Stomach (tissue), 9 donors: ENCODE data around the gene CHAF1A. TPM values are rescaled to one million over a fixed set of nuclear protein-coding genes. Genes with fewer than 3 reads are reported as not detected.
A peak's percentile ranks its signal among the peaks of the same experiment; 100 is the strongest.

Source experiments
- DNase-seq, 2 donors: peaks; one replicate each; pipeline versions ENCODE4 v3.0.0 to v3.0.0-alpha.2; 2013 to 2019
- H3K27ac ChIP-seq, 5 donors: fragments of 200-600 bp in 4 of 5; sonication (generic) in 4 of 5; one replicate each; pipeline ENCODE4 v1.5.1; 2013 to 2019; ENCODE audit warnings: mild to moderate bottlenecking in 1 of 5, moderate library complexity in 1 of 5
- H3K27me3 ChIP-seq, 3 donors: fragments of 200-600 bp; sonication (generic); one replicate each; pipeline ENCODE4 v1.5.1; 2017 to 2019; ENCODE audit warnings: mixed run types in 1 of 3
- H3K36me3 ChIP-seq, 4 donors: fragments of 200-600 bp; sonication (generic); 1 replicate in 3 of 4; 2 replicates in 1 of 4; pipeline ENCODE4 v1.5.1; 2016 to 2019
- H3K4me1 ChIP-seq, 4 donors: fragments of 200-600 bp; sonication (generic); one replicate each; pipeline ENCODE4 v1.5.1; 2016 to 2019
- H3K4me3 ChIP-seq, 4 donors: fragments of 200-600 bp; sonication (generic) in 3 of 4; one replicate each; pipeline ENCODE4 v1.5.1; 2016 to 2019; ENCODE audit warnings: mild to moderate bottlenecking in 1 of 4
- H3K9me3 ChIP-seq, 4 donors: fragments of 200-600 bp; sonication (generic); one replicate each; pipeline ENCODE4 v1.5.1; 2016 to 2019
- EP300 ChIP-seq: sonication (generic); formaldehyde crosslinking; IDR thresholded peaks from one replicate; pipeline ENCODE4 v1.6.1; 2017; ENCODE audit warnings: antibody characterized with exemption
- POLR2A ChIP-seq, 4 donors: fragments of 450-650 bp; IDR thresholded peaks; one replicate each; pipeline ENCODE4 v1.6.1; 2016; ENCODE audit warnings: antibody characterized with exemption in 4 of 4, control low read depth in 2 of 4, mild to moderate bottlenecking in 1 of 4, moderate library complexity in 1 of 4
- POLR2AphosphoS5 ChIP-seq, 3 donors: sonication (generic); formaldehyde crosslinking; IDR thresholded peaks; one replicate each; pipeline ENCODE4 v1.6.1; 2016; ENCODE audit warnings: antibody characterized with exemption in 3 of 3
- WGBS, 5 donors: extraction: QIAGEN DNeasy Blood & Tissue Kit in 3 of 5; methylation state at CpG; one replicate each; pipeline versions ENCODE4 v1.1.5 to v1.1.7; 2013 to 2018; 5-methylcytosine and 5-hydroxymethylcytosine counted together
- intact Hi-C: fragments of 100-400 bp; cut with DNase I; formaldehyde crosslinking; loops from one replicate; pipeline ENCODE4 v1.15.1; 2023; ENCODE audit warnings: low total_unique reads
- polyA plus RNA-seq, 3 donors: library from polyadenylated mRNA; stranded (reverse); fragments of 200-250 nt; gene quantifications; one replicate each; pipeline ENCODE4 v1.2.3, GENCODE V29; 2013
- total RNA-seq, 5 donors: library from RNA; depleted of rRNA; stranded (reverse); fragments of >200 nt; gene quantifications; one replicate each; pipeline versions ENCODE4 v1.1.0 to v1.2.3, GENCODE V29; 2014 to 2016
- TF ChIP-seq, protein P1 (sequence below), 7 experiments: fragments of 450-650 bp in 4 of 7; fragments of 200-600 bp in 3 of 7; sonication (generic) in 3 of 7; IDR thresholded peaks; one replicate each; pipeline ENCODE4 v1.5.1; 2016 to 2019; ENCODE audit warnings: antibody characterized with exemption in 7 of 7, control low read depth in 2 of 7, mild to moderate bottlenecking in 1 of 7
- donor health status: healthy with polysubstance abuse.
- donor health status: Bipolar disorder and iron deficiency.
- donor health status: healthy.

CHAF1A gene
- total and polyA plus RNA-seq, 8 donors: 1.8 to 100 (median 6.5) TPM

DNA sequence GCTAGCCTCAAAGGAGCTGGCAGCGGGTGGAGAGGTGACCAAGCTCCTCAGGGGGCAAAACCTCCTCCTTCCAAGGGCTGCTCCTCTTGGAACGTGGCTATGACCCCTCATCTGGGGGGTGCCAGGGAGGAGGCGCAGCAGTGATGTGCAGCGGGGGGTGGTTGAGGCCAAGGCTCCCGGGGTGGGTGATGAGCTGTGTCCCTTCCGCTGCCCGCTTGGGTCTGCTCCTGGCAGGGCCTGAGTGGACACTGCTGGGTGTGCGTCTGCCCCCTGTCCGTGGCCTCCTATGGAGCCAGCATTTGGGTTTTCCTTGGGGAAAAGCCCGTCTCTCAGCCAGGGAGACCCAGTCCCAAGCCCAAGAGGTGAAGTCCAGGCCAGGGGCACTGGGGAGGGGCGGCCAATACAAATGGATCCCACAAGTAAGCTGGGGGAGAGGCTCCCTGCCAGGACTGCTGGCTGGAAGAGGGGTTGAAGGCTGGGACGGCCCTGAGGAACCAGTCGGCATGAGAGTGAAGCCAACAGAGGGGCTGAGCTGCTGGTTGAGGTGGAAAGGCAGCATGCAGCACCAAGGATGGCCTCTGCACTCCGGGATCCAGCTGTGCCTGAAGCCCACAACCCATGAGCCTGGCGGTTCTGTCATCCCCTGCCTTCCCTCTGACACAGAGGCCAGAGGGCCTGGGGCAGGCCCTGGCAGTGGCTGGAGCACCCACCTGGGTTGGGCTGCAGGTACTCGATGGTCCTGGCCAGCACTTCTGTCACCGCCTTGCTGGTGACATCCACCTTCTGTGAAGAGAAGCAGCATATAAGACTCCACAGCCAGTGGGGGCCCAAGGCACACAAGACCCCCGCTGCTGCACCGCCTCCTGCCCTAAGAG lies 36.4 kb upstream of the CHAF1A start:
- WGBS, 5 donors: 85 to 95% (median 91%) methylated on average over 6 to 19 of the region's 19 CpGs
- no peaks in the 10 kb centered on the region for H3K9me3 ChIP-seq
- DNase-seq: peak in 1 of 2 donors; percentile 8
- intact Hi-C loops: no loop called here
- H3K4me1 ChIP-seq: peaks cover 31 to 48% (median 39%) of the 10 kb centered on the region in 4 donors
- H3K27me3 ChIP-seq: no peaks in the 10 kb centered on the region
- TF ChIP-seq POLR2AphosphoS5 (IDR thresholded peaks at IDR 0.05) (no peak), EP300 (no peak), POLR2A (IDR thresholded peaks at IDR 0.05) (no peak)
- TF ChIP-seq, protein P1, sequence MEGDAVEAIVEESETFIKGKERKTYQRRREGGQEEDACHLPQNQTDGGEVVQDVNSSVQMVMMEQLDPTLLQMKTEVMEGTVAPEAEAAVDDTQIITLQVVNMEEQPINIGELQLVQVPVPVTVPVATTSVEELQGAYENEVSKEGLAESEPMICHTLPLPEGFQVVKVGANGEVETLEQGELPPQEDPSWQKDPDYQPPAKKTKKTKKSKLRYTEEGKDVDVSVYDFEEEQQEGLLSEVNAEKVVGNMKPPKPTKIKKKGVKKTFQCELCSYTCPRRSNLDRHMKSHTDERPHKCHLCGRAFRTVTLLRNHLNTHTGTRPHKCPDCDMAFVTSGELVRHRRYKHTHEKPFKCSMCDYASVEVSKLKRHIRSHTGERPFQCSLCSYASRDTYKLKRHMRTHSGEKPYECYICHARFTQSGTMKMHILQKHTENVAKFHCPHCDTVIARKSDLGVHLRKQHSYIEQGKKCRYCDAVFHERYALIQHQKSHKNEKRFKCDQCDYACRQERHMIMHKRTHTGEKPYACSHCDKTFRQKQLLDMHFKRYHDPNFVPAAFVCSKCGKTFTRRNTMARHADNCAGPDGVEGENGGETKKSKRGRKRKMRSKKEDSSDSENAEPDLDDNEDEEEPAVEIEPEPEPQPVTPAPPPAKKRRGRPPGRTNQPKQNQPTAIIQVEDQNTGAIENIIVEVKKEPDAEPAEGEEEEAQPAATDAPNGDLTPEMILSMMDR (IDR thresholded peaks at IDR 0.05): no peak
- peak overlapping the region in 1 of 5 donors; percentile 2 for H3K27ac ChIP-seq
- H3K36me3 ChIP-seq: peaks cover 51 to 64% (median 61%) of the 10 kb centered on the region in 4 donors
- no peak overlapping the region for H3K4me3 ChIP-seq

DNA sequence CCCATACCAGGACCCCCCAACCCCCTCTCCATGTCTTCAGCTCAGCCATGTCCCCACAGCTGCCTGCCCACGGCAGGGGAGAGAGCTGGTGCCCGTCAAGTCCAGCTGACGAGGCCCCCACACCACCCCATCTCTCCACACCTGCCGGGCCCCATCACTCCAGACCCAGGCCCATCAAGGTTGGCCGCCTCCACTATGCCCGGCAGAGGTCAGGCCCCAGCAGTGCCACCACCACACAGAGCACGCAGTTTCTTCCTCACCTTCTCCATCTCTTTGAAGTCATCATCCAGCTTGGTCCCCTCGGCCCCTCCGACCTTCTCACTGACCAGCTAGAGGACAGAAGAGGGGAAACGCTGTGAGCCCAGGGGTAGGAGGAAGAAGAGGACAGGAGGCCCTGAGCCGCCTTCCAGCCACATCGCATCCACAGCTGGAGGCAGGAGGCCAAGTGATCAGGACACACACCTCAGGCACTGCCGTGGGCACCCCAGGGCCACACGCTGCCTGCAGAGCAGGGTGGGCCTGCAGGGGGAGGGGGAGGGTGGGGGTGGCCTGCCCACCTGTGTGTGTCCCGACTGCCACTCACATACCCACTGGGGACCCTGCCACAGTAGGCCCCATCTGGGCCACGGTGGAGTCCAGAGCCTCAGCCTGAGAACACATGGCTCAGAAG lies 35.6 kb upstream of the CHAF1A start:
- no peak for TF ChIP-seq POLR2AphosphoS5 (IDR thresholded peaks at IDR 0.05)
- no peak for TF ChIP-seq EP300
- TF ChIP-seq, protein P1 (IDR thresholded peaks at IDR 0.05): no peak
- H3K4me3 ChIP-seq: no peak overlapping the region
- 87 to 93% (median 90%) methylated on average over 10 to 16 of the region's 16 CpGs for WGBS, 5 donors
- H3K4me1 ChIP-seq: peaks cover 31 to 48% (median 43%) of the 10 kb centered on the region in 4 donors
- H3K36me3 ChIP-seq: peaks cover 43 to 56% (median 53%) of the 10 kb centered on the region in 4 donors
- H3K27ac ChIP-seq: no peak overlapping the region
- DNase-seq: peak in 1 of 2 donors; percentile 9
- H3K9me3 ChIP-seq: no peaks in the 10 kb centered on the region
- no peaks in the 10 kb centered on the region for H3K27me3 ChIP-seq
- intact Hi-C loops: no loop called here

DNA sequence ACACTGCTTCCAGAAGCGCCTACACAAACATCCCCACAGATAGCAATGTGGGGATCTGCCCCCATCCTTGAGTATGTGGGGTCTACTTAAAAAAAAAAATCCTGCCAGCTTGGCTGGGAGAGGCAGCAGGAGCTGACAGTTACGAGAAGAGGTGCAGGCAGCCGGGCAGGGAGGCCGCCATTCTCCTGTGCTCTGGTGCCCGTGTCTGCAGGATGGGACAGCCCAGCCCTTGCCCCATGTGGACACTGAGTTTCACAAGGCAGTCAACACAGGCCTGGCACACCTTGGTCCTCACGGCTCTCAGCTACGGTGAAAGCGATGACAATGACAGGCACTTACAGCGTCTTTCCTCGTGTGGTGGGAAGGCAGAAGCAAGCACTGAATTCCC lies 35.1 kb upstream of the CHAF1A start:
- H3K9me3 ChIP-seq: no peaks in the 10 kb centered on the region
- intact Hi-C loops: no loop called here
- no peaks in the 10 kb centered on the region for H3K27me3 ChIP-seq
- H3K36me3 ChIP-seq: peaks cover 38 to 51% (median 48%) of the 10 kb centered on the region in 4 donors
- WGBS, 5 donors: 89 to 95% (median 94%) methylated on average over 10 of the region's 10 CpGs
- no peak overlapping the region for H3K4me3 ChIP-seq
- TF ChIP-seq POLR2AphosphoS5 (IDR thresholded peaks at IDR 0.05) (no peak), POLR2A (IDR thresholded peaks at IDR 0.05) (no peak), EP300 (no peak)
- TF ChIP-seq, protein P1 (IDR thresholded peaks at IDR 0.05): no peak
- DNase-seq: no peak
- H3K27ac ChIP-seq: no peak overlapping the region
- H3K4me1 ChIP-seq: peaks cover 31 to 51% (median 48%) of the 10 kb centered on the region in 4 donors

DNA sequence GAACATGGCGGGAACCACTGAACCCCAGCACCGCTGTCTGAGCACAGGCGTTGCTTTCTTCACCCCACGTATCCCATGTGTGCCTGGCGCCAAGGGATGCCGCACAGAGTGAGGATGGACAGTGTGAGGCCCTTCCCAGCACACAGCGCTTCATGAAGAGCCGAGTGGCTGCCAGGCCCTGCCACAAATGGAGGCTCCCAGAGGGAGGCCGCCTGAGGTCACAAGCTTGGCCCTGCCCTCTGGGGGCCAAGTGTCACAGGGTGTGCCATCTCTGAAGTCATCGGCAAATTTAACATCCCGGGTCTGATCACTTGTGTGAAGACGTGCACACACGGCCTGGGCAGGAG lies 34.7 kb upstream of the CHAF1A start:
- intact Hi-C loops: no loop called here
- WGBS, 5 donors: 78 to 92% (median 86%) methylated on average over 7 to 13 of the region's 13 CpGs
- Histone ChIP-seq H3K9me3 (no peaks in the 10 kb centered on the region), H3K27me3 (no peaks in the 10 kb centered on the region), H3K27ac (peak overlapping the region in 3 of 5 donors; percentile 82 to 89 (median 83)), H3K4me1 (peaks cover 31 to 56% (median 52%) of the 10 kb centered on the region in 4 donors), H3K36me3 (peaks cover 33 to 46% (median 44%) of the 10 kb centered on the region in 4 donors), H3K4me3 (no peak overlapping the region)
- no peak for TF ChIP-seq EP300
- TF ChIP-seq POLR2AphosphoS5 (IDR thresholded peaks at IDR 0.05): no peak
- no peak for TF ChIP-seq POLR2A (IDR thresholded peaks at IDR 0.05)
- TF ChIP-seq, protein P1 (IDR thresholded peaks at IDR 0.05): no peak
- peak in 1 of 2 donors; percentile 13 for DNase-seq
